Measurements from ENCODE around the gene MCF2L. TPM values are rescaled to one million over a fixed set of nuclear protein-coding genes. Genes with fewer than 3 reads are reported as not detected.

The MCF2L gene
- total RNA-seq, 2 experiments from 2014 or later, result 13.0 to 13.5 TPM

DNA sequence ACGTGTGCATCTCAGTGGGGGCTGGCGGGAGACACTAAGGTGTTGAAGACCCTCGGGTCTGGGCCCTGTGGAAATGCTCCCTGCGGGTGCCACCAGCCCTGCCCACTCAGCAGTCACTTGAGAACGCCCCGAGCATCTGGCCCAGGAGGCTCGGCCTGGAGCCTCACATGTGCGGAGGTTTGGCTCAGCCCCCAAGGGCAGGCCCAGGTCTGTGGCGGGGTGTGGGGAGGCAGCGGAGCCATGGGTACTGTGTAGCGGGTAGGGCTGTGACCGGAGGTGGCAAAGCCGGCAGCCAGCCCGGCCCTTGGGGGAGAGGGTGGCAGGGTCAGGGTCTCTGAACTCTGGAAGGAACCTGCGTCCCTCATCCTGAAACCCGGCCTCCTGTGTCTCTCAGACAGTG is 37.6 kb downstream of the MCF2L start:
- Mint-ChIP-seq H3K27me3 (no peaks in the 10 kb centered on the region), H3K9me3 (no peaks in the 10 kb centered on the region), H3K4me1 (ENCODE audit: low read depth) (peaks cover 9% of the 10 kb centered on the region), H3K4me3 (no peak overlapping the region), H3K27ac (no peak overlapping the region), H3K36me3 (ENCODE audit: low read depth) (peaks cover 3% of the 10 kb centered on the region)
- H3K36me3 ChIP-seq (ENCODE audit: insufficient read depth, low read length), result no peaks in the 10 kb centered on the region
- H3K4me1 ChIP-seq (ENCODE audit: insufficient read depth, low read length), result peaks cover 17% of the 10 kb centered on the region
- intact Hi-C loops (cut with DNase I, micrococcal nuclease), result no loop called here
- CTCF ChIA-PET, result no interaction called here
- H3K9me3 ChIP-seq (ENCODE audit: control insufficient read depth in 1 of 2, insufficient read depth in 1 of 2, low read length in 2 of 2), result peaks cover 0 to 27% of the 10 kb centered on the region in 2 experiments
- no peaks in the 10 kb centered on the region for H3K27me3 ChIP-seq (ENCODE audit: control insufficient read depth in 1 of 2, insufficient read depth in 2 of 2, low read length in 2 of 2)
- POLR2A ChIA-PET, result no interaction called here
- ATAC-seq (ENCODE audit: poor library complexity), result no peak
- H3K4me3 ChIP-seq (ENCODE audit: low read length), result no peak overlapping the region
- no peak for TF ChIP-seq CTCF (IDR thresholded peaks at IDR 0.05)
- no peak for DNase-seq
- H3K27ac ChIP-seq (ENCODE audit: low read depth in 1 of 2, low read length in 2 of 2), result no peak overlapping the region

DNA sequence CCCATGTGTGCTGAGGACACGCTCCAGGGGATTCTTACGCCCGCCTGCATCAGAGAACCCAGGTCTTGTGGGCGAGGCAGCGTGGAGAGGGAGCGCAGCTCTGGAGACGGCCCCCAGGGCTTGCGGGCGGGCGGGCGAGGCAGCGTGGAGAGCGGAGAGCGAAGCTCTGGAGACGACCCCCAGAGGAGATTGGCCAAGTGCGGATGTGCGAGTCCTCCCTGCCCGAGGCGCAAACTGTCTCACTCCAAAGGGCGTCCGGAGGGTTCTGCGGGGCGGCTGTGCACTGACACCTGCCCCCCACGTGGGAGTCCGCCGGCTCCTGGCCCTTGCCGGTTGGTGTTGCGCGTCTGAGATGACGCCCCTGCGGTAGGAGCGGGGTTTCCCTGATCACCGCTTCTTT is 39.8 kb downstream of the MCF2L start:
- Histone ChIP-seq H3K27ac (ENCODE audit: low read depth in 1 of 2, low read length in 2 of 2) (no peak overlapping the region), H3K27me3 (ENCODE audit: control insufficient read depth in 1 of 2, insufficient read depth in 2 of 2, low read length in 2 of 2) (no peaks in the 10 kb centered on the region), H3K4me3 (ENCODE audit: low read length) (no peak overlapping the region), H3K4me1 (ENCODE audit: insufficient read depth, low read length) (peaks cover 17% of the 10 kb centered on the region), H3K36me3 (ENCODE audit: insufficient read depth, low read length) (no peaks in the 10 kb centered on the region), H3K9me3 (ENCODE audit: control insufficient read depth in 1 of 2, insufficient read depth in 1 of 2, low read length in 2 of 2) (peaks cover 0 to 25% of the 10 kb centered on the region in 2 experiments)
- Mint-ChIP-seq H3K27ac (no peak overlapping the region), H3K27me3 (no peaks in the 10 kb centered on the region), H3K9me3 (no peaks in the 10 kb centered on the region), H3K4me1 (ENCODE audit: low read depth) (peaks cover 9% of the 10 kb centered on the region), H3K36me3 (ENCODE audit: low read depth) (peaks cover 3% of the 10 kb centered on the region), H3K4me3 (no peak overlapping the region)
- DNase-seq (no peak), ATAC-seq (ENCODE audit: poor library complexity) (no peak)
- CTCF ChIA-PET, result no interaction called here
- intact Hi-C loops (cut with DNase I, micrococcal nuclease), result no loop called here
- POLR2A ChIA-PET, result no interaction called here
- no peak for TF ChIP-seq CTCF (IDR thresholded peaks at IDR 0.05)

DNA sequence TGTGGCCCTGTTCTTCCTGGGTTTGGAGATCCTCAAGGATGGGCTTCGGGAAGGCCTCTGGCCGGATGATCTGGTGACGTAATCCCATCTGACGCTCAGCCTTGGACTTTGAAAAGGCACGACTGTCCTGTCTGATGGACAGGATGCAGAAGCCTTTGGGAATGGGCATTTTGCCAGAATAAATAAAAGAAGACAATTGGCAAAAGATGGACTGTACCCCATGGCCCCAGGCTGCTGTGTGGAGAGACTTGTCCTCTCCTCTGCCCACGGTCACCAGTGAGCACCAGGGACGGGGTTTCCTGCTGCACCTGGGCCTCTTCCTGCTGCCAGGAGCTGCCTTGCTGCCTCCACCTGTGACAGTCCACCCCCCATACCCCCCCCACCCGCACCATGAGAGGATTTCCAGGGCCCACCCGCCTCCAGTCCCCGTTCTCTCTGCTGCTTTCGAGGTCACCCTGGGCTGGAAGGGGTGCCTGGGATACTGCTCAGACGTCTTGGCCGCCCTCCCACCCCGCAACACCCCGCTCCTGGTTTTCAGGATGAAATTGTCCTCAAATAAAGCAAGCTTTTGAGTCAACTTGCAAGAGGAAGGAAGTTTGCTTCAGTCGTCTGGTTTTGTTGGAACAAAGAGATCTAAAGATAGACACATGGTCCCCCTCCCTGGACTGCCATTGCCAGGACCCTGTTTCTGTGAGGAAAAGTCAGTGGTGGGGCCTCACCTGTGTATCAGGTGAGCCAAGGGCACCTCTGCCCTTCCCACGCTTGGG is 40.9 kb downstream of the MCF2L start:
- Mint-ChIP-seq H3K27me3 (no peaks in the 10 kb centered on the region), H3K9me3 (no peaks in the 10 kb centered on the region), H3K36me3 (ENCODE audit: low read depth) (peaks cover 3% of the 10 kb centered on the region), H3K4me3 (no peak overlapping the region), H3K27ac (no peak overlapping the region), H3K4me1 (ENCODE audit: low read depth) (peaks cover 9% of the 10 kb centered on the region)
- Histone ChIP-seq H3K27ac (ENCODE audit: low read depth in 1 of 2, low read length in 2 of 2) (no peak overlapping the region), H3K36me3 (ENCODE audit: insufficient read depth, low read length) (no peaks in the 10 kb centered on the region), H3K4me3 (ENCODE audit: low read length) (no peak overlapping the region), H3K4me1 (ENCODE audit: insufficient read depth, low read length) (peaks cover 17% of the 10 kb centered on the region), H3K27me3 (ENCODE audit: control insufficient read depth in 1 of 2, insufficient read depth in 2 of 2, low read length in 2 of 2) (no peaks in the 10 kb centered on the region), H3K9me3 (ENCODE audit: control insufficient read depth in 1 of 2, insufficient read depth in 1 of 2, low read length in 2 of 2) (peaks cover 0 to 15% of the 10 kb centered on the region in 2 experiments)
- DNase-seq (no peak), ATAC-seq (ENCODE audit: poor library complexity) (no peak)
- CTCF ChIA-PET, result no interaction called here
- intact Hi-C loops (cut with DNase I, micrococcal nuclease), result no loop called here
- no peak for TF ChIP-seq CTCF (IDR thresholded peaks at IDR 0.05)
- POLR2A ChIA-PET, result no interaction called here

Data from CD4-positive, alpha-beta T cell (primary cell).